Measurements from ENCODE around the gene SHISA8. TPM values are rescaled to one million over a fixed set of nuclear protein-coding genes. Genes with fewer than 3 reads are reported as not detected.

SHISA8 gene
- total and polyA plus RNA-seq, 8 donors = 0.15 TPM; not detected in 7

- Histone ChIP-seq H3K9me3 (no peaks in the 10 kb centered on the region), H3K27me3 (no peaks in the 10 kb centered on the region), H3K4me3 (no peak overlapping the region), H3K27ac (no peak overlapping the region), H3K36me3 (no peaks in the 10 kb centered on the region), H3K4me1 (peaks cover 0 to 10% (median 8%) of the 10 kb centered on the region in 4 donors)
- DNase-seq = no peak
- 93 to 97% (median 96%) methylated on average over 17 of the region's 17 CpGs for WGBS, 5 donors
- intact Hi-C loops (cut with DNase I; ENCODE audit: low total_unique reads) = loop anchor here (5.0 to 10.0 kb wide), 2 partner anchors 180 to 237 kb away; partner anchors contain the start of gene MEI1
- TF ChIP-seq POLR2AphosphoS5 (IDR thresholded peaks at IDR 0.05) (no peak), CTCF (IDR thresholded peaks at IDR 0.05) (no peak), POLR2A (IDR thresholded peaks at IDR 0.05) (no peak), EP300 (IDR thresholded peaks at IDR 0.05) (no peak)
These were observed 19.6 kb upstream of the SHISA8 start for GRCh38 chr22:41934284-41935014.

GRCh38 chr22:41933411-41934177 lies 18.7 kb upstream of the SHISA8 start:
- DNase-seq = no peak
- intact Hi-C loops (cut with DNase I; ENCODE audit: low total_unique reads) = loop anchor here (10.0 kb wide), 1 partner anchor 179 kb away; no protein-coding TSS in a partner anchor
- TF ChIP-seq CTCF (IDR thresholded peaks at IDR 0.05) (no peak), EP300 (IDR thresholded peaks at IDR 0.05) (no peak), POLR2AphosphoS5 (IDR thresholded peaks at IDR 0.05) (no peak), POLR2A (IDR thresholded peaks at IDR 0.05) (no peak)
- Histone ChIP-seq H3K4me1 (peaks cover 0 to 2% (median under 1%) of the 10 kb centered on the region in 4 donors), H3K36me3 (no peaks in the 10 kb centered on the region), H3K27me3 (no peaks in the 10 kb centered on the region), H3K9me3 (no peaks in the 10 kb centered on the region), H3K27ac (no peak overlapping the region), H3K4me3 (no peak overlapping the region)
- 79 to 86% (median 81%) methylated on average over 8 to 16 of the region's 16 CpGs for WGBS, 5 donors

GRCh38 chr22:41932353-41932752 lies 17.5 kb upstream of the SHISA8 start:
- DNase-seq = no peak
- Histone ChIP-seq H3K27me3 (peaks cover 0 to 9% (median 0%) of the 10 kb centered on the region in 3 donors), H3K9me3 (no peaks in the 10 kb centered on the region), H3K27ac (no peak overlapping the region), H3K36me3 (no peaks in the 10 kb centered on the region), H3K4me3 (no peak overlapping the region), H3K4me1 (no peaks in the 10 kb centered on the region)
- intact Hi-C loops (cut with DNase I; ENCODE audit: low total_unique reads) = loop anchor here (10.0 kb wide), 1 partner anchor 178 kb away; no protein-coding TSS in a partner anchor
- 91 to 96% (median 94%) methylated on average over 10 to 12 of the region's 12 CpGs for WGBS, 5 donors
- TF ChIP-seq POLR2AphosphoS5 (IDR thresholded peaks at IDR 0.05) (no peak), POLR2A (IDR thresholded peaks at IDR 0.05) (no peak), CTCF (IDR thresholded peaks at IDR 0.05) (no peak), EP300 (IDR thresholded peaks at IDR 0.05) (no peak)

GRCh38 chr22:41931701-41932269 lies 16.9 kb upstream of the SHISA8 start:
- H3K4me1 ChIP-seq = peaks cover under 1 to 2% (median 2%) of the 10 kb centered on the region in 4 donors
- 65 to 81% (median 73%) methylated on average over 10 of the region's 10 CpGs for WGBS, 5 donors
- peaks cover 0 to 15% (median under 1%) of the 10 kb centered on the region in 3 donors for H3K27me3 ChIP-seq
- intact Hi-C loops (cut with DNase I; ENCODE audit: low total_unique reads) = loop anchor here (10.0 kb wide), 1 partner anchor 177 kb away; no protein-coding TSS in a partner anchor
- no peak for TF ChIP-seq CTCF (IDR thresholded peaks at IDR 0.05)
- no peak for TF ChIP-seq POLR2A (IDR thresholded peaks at IDR 0.05)
- TF ChIP-seq EP300 (IDR thresholded peaks at IDR 0.05) = no peak
- no peak for TF ChIP-seq POLR2AphosphoS5 (IDR thresholded peaks at IDR 0.05)
- DNase-seq = no peak
- no peak overlapping the region for H3K27ac ChIP-seq
- H3K4me3 ChIP-seq = no peak overlapping the region
- H3K36me3 ChIP-seq = no peaks in the 10 kb centered on the region
- no peaks in the 10 kb centered on the region for H3K9me3 ChIP-seq

Measured in stomach (tissue), 9 donors.